Fibroblast of lung (primary cell): ENCODE measurements around the gene EIF4H. TPM values are rescaled to one million over a fixed set of nuclear protein-coding genes. Genes with fewer than 3 reads are reported as not detected.

Experiments
- DNase-seq, 2 donors: peaks; one replicate each; pipeline versions ENCODE4 v3.0.0 to v3.0.0-alpha.2; 2010; ENCODE audit warnings: low read depth in 2 of 2
- H2AFZ ChIP-seq: 2 replicates; pipeline ENCODE4 v1.5.1; 2012; ENCODE audit warnings: low read length, control low read depth, inconsistent platforms
- H3K27ac ChIP-seq: 2 replicates; pipeline ENCODE4 v1.5.1; 2011; ENCODE audit warnings: low read length, control low read depth; ENCODE audit not compliant: insufficient read depth
- H3K27me3 ChIP-seq: 2 replicates; pipeline ENCODE4 v1.5.1; 2011; ENCODE audit warnings: mild to moderate bottlenecking, low read length; ENCODE audit not compliant: control insufficient read depth, insufficient read depth
- H3K36me3 ChIP-seq: 2 replicates; pipeline ENCODE4 v1.5.1; 2011; ENCODE audit warnings: low read length; ENCODE audit not compliant: control insufficient read depth, insufficient read depth
- H3K4me1 ChIP-seq: 2 replicates; pipeline ENCODE4 v1.5.1; 2011; ENCODE audit warnings: low read length; ENCODE audit not compliant: control insufficient read depth, insufficient read depth; ENCODE audit errors: extremely low read depth
- H3K4me2 ChIP-seq: 2 replicates; pipeline ENCODE4 v1.5.1; 2011; ENCODE audit warnings: low read length, control low read depth; ENCODE audit not compliant: insufficient read depth; ENCODE audit errors: extremely low read depth
- H3K4me3 ChIP-seq, 4 experiments: fragments of 200-600 bp in 1 of 4; sonication (generic) in 1 of 4; replicated peaks in 1 of 4; 2 replicates each; pipeline ENCODE4 v1.5.1; 2011 to 2016; ENCODE audit warnings: low read length in 4 of 4, low read depth in 3 of 4, mild to moderate bottlenecking in 3 of 4, control low read depth in 2 of 4, inconsistent platforms in 1 of 4, mixed read lengths in 1 of 4; ENCODE audit not compliant: insufficient read depth in 1 of 4; ENCODE audit errors: control extremely low read depth in 1 of 4
- H3K79me2 ChIP-seq: 2 replicates; pipeline ENCODE4 v1.5.1; 2012; ENCODE audit warnings: mild to moderate bottlenecking, low read length, inconsistent platforms; ENCODE audit not compliant: control insufficient read depth, insufficient read depth
- H3K9ac ChIP-seq: 2 replicates; pipeline ENCODE4 v1.5.1; 2011; ENCODE audit warnings: mild to moderate bottlenecking, low read length, control low read depth; ENCODE audit not compliant: insufficient read depth
- H3K9me3 ChIP-seq: 2 replicates; pipeline ENCODE4 v1.5.1; 2012; ENCODE audit warnings: low read depth, low read length; ENCODE audit not compliant: control insufficient read depth, insufficient read depth
- H4K20me1 ChIP-seq: 2 replicates; pipeline ENCODE4 v1.5.1; 2011; ENCODE audit warnings: low read length; ENCODE audit not compliant: control insufficient read depth, insufficient read depth; ENCODE audit errors: extremely low read depth
- CTCF ChIP-seq, 2 donors: IDR thresholded peaks in 1 of 2; conservative IDR thresholded peaks in 1 of 2; 1 replicate in 1 of 2; 2 replicates in 1 of 2; pipeline ENCODE4 v1.5.1; 2011 to 2012; ENCODE audit warnings: low read length in 2 of 2, control low read depth in 1 of 2, inconsistent platforms in 1 of 2, low read depth in 1 of 2, mild to moderate bottlenecking in 1 of 2
- EZH2 ChIP-seq: IDR thresholded peaks from 2 replicates; pipeline ENCODE4 v1.5.1; 2012; ENCODE audit warnings: low read length, control low read depth, mild to moderate bottlenecking; ENCODE audit errors: missing control alignments
- polyA plus RNA-seq, 2 donors: library from polyadenylated mRNA; depleted of rRNA in 1 of 2; stranded (reverse) in 1 of 2; unstranded in 1 of 2; fragments of >200 nt; gene quantifications; 2 replicates each; pipeline ENCODE4 v1.2.1, GENCODE V29; 2011 to 2012; ENCODE audit warnings: missing spikeins in 1 of 2
- total RNA-seq: library from RNA; depleted of rRNA; stranded (reverse); fragments of >200 nt; gene quantifications from 2 replicates; pipeline ENCODE4 v1.2.1, GENCODE V29; 2014

Gene EIF4H
- total and polyA plus RNA-seq, 2 donors (not counting 1 experiment from before 2014, with no cell fraction given) = 292 to 361 TPM

DNA sequence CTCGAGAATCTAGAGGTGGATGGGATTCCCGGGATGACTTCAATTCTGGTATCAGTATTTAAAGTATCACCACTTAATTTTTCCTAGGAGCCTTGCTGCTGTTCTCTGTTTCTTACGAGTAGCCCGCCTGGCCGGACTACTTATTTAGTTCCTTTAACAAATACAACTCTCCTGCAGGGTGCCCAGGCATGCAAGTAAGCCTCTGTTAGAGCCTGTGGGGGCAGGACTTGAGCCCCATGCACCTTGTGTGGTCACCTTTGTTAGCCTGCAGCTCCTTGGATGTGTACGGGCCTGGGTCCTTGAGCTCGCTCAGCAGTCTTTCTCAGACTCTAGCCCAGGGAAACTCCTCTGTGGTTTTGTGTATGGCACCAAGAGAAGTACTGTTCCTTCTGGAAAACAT lies 16.1 kb downstream of the EIF4H start:
- no peak overlapping the region for H3K4me2 ChIP-seq
- no peak overlapping the region for H3K9ac ChIP-seq
- DNase-seq = no peak
- no peak for TF ChIP-seq EZH2
- no peak for TF ChIP-seq CTCF (conservative IDR thresholded peaks at IDR 0.05 in 1 of 2, IDR thresholded peaks at IDR 0.05 in 1 of 2; ENCODE audit: low read depth in 1 of 2, low read length in 2 of 2)
- peaks cover 29% of the 10 kb centered on the region for H3K36me3 ChIP-seq
- no peak overlapping the region for H3K4me3 ChIP-seq
- peaks cover 4% of the 10 kb centered on the region for H3K4me1 ChIP-seq
- H4K20me1 ChIP-seq = no peaks in the 10 kb centered on the region
- peaks cover 57% of the 10 kb centered on the region for H3K79me2 ChIP-seq
- no peak overlapping the region for H2AFZ ChIP-seq
- no peaks in the 10 kb centered on the region for H3K9me3 ChIP-seq
- H3K27ac ChIP-seq = no peak overlapping the region
- no peaks in the 10 kb centered on the region for H3K27me3 ChIP-seq

DNA sequence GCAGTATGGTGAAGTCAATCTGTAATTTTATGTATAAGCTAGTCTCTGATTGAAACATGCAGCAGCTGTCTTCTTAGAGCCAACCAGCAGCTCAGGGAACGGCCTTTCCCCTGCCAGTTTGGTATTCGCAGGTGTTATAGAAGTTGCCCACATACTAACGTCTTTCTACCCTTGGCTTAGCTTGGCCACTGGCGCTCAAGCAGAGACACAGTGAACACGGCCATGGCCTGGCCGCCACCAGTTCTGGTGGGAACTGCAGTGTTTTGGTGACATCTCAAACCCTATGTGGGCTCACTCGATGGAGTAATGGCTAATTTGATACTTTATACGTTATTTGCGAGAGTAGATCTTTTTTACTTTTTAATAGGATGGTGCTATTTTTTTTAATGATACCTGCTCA lies 17.1 kb downstream of the EIF4H start:
- Histone ChIP-seq H3K4me1 (peaks cover 4% of the 10 kb centered on the region), H3K9me3 (no peaks in the 10 kb centered on the region), H3K27ac (no peak overlapping the region), H3K4me3 (no peak overlapping the region), H3K9ac (no peak overlapping the region), H4K20me1 (no peaks in the 10 kb centered on the region), H2AFZ (no peak overlapping the region), H3K79me2 (peaks cover 47% of the 10 kb centered on the region), H3K4me2 (no peak overlapping the region), H3K27me3 (no peaks in the 10 kb centered on the region), H3K36me3 (peaks cover 29% of the 10 kb centered on the region)
- no peak for DNase-seq
- TF ChIP-seq EZH2 (no peak), CTCF (conservative IDR thresholded peaks at IDR 0.05 in 1 of 2, IDR thresholded peaks at IDR 0.05 in 1 of 2; ENCODE audit: low read depth in 1 of 2, low read length in 2 of 2) (no peak)

GRCh38 chr7:74193054-74193453 lies 18.9 kb downstream of the EIF4H start:
- no peaks in the 10 kb centered on the region for H3K9me3 ChIP-seq
- H4K20me1 ChIP-seq = no peaks in the 10 kb centered on the region
- no peak overlapping the region for H2AFZ ChIP-seq
- DNase-seq = no peak
- H3K27ac ChIP-seq = no peak overlapping the region
- peaks cover 29% of the 10 kb centered on the region for H3K36me3 ChIP-seq
- H3K4me1 ChIP-seq = peaks cover 4% of the 10 kb centered on the region
- no peaks in the 10 kb centered on the region for H3K27me3 ChIP-seq
- H3K9ac ChIP-seq = no peak overlapping the region
- no peak overlapping the region for H3K4me3 ChIP-seq
- TF ChIP-seq CTCF (conservative IDR thresholded peaks at IDR 0.05 in 1 of 2, IDR thresholded peaks at IDR 0.05 in 1 of 2; ENCODE audit: low read depth in 1 of 2, low read length in 2 of 2) = no peak
- no peak for TF ChIP-seq EZH2
- no peak overlapping the region for H3K4me2 ChIP-seq
- peaks cover 29% of the 10 kb centered on the region for H3K79me2 ChIP-seq
